Vagina (tissue), 2 donors: ENCODE data around the gene DNAH2. TPM values are rescaled to one million over a fixed set of nuclear protein-coding genes. Genes with fewer than 3 reads are reported as not detected.
"Not testable (repeated sequence)": the region's sequence is repeated elsewhere in the genome, so short reads cannot be mapped to it uniquely, and the experiment has no call there.

Experiments used
- DNase-seq, 2 donors: peaks; one replicate each; pipeline ENCODE4 v3.0.0-alpha.2; 2017; ENCODE audit errors: extremely low spot score in 2 of 2
- H3K27ac ChIP-seq: fragments of 200-600 bp; sonication (generic); one replicate; pipeline ENCODE4 v1.5.1; 2019
- H3K27me3 ChIP-seq: fragments of 200-600 bp; sonication (generic); one replicate; pipeline ENCODE4 v1.5.1; 2019
- H3K36me3 ChIP-seq, 2 donors: fragments of 200-600 bp; sonication (generic); one replicate each; pipeline ENCODE4 v1.5.1; 2017 to 2019
- H3K4me1 ChIP-seq: fragments of 200-600 bp; sonication (generic); one replicate; pipeline ENCODE4 v1.5.1; 2019
- H3K4me3 ChIP-seq, 2 donors: fragments of 200-600 bp; sonication (generic); 1 replicate in 1 of 2; 2 replicates in 1 of 2; pipeline ENCODE4 v1.5.1; 2016 to 2019
- H3K9me3 ChIP-seq: fragments of 200-600 bp; sonication (generic); one replicate; pipeline ENCODE4 v1.5.1; 2019
- POLR2A ChIP-seq, 2 donors: fragments of 450-650 bp; IDR thresholded peaks; one replicate each; pipeline ENCODE4 v1.6.1; 2017; ENCODE audit warnings: antibody characterized with exemption in 2 of 2, mild to moderate bottlenecking in 2 of 2, moderate library complexity in 2 of 2
- POLR2AphosphoS5 ChIP-seq, 2 donors: sonication (generic); formaldehyde crosslinking; IDR thresholded peaks; one replicate each; pipeline ENCODE4 v1.9.0; 2017; ENCODE audit warnings: antibody characterized with exemption in 2 of 2, mild to moderate bottlenecking in 2 of 2, low read depth in 1 of 2; ENCODE audit not compliant: insufficient read depth in 1 of 2
- intact Hi-C: fragments of 100-400 bp; cut with DNase I; formaldehyde crosslinking; loops from one replicate; pipeline ENCODE4 v1.15.1; 2023
- total RNA-seq: library from RNA; depleted of rRNA; stranded (reverse); fragments of >200 nt; gene quantifications from one replicate; pipeline ENCODE4 v1.2.3, GENCODE V29; 2016
- TF ChIP-seq, protein P1 (sequence below), 3 experiments: fragments of 450-650 bp in 2 of 3; fragments of 200-600 bp in 1 of 3; sonication (generic) in 1 of 3; IDR thresholded peaks; one replicate each; pipeline ENCODE4 v1.5.1; 2017 to 2019; ENCODE audit warnings: antibody characterized with exemption in 3 of 3, mild to moderate bottlenecking in 2 of 3, moderate library complexity in 2 of 3

The DNAH2 gene
- total RNA-seq, 1 donor from 2014 or later = 0.49 TPM

GRCh38 chr17:7859028-7859427 is 141.5 kb downstream of the DNAH2 start:
- Histone ChIP-seq H3K27ac (no peak overlapping the region), H3K4me1 (peaks cover 40% of the 10 kb centered on the region), H3K36me3 (no peaks in the 10 kb centered on the region), H3K27me3 (no peaks in the 10 kb centered on the region), H3K4me3 (peak overlapping the region in 1 of 2 donors; percentile 53), H3K9me3 (no peaks in the 10 kb centered on the region)
- TF ChIP-seq POLR2A (IDR thresholded peaks at IDR 0.05) (no peak), POLR2AphosphoS5 (IDR thresholded peaks at IDR 0.05; ENCODE audit: insufficient read depth in 1 of 2, low read depth in 1 of 2) (no peak)
- TF ChIP-seq, protein P1, sequence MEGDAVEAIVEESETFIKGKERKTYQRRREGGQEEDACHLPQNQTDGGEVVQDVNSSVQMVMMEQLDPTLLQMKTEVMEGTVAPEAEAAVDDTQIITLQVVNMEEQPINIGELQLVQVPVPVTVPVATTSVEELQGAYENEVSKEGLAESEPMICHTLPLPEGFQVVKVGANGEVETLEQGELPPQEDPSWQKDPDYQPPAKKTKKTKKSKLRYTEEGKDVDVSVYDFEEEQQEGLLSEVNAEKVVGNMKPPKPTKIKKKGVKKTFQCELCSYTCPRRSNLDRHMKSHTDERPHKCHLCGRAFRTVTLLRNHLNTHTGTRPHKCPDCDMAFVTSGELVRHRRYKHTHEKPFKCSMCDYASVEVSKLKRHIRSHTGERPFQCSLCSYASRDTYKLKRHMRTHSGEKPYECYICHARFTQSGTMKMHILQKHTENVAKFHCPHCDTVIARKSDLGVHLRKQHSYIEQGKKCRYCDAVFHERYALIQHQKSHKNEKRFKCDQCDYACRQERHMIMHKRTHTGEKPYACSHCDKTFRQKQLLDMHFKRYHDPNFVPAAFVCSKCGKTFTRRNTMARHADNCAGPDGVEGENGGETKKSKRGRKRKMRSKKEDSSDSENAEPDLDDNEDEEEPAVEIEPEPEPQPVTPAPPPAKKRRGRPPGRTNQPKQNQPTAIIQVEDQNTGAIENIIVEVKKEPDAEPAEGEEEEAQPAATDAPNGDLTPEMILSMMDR (IDR thresholded peaks at IDR 0.05) = no peak
- DNase-seq = peak; percentile 43 to 67
- intact Hi-C loops = loop anchor here (5.0 kb wide), 1 partner anchor 37 kb away; no protein-coding TSS in a partner anchor

GRCh38 chr17:7862692-7863437 is 145.3 kb downstream of the DNAH2 start:
- peak; percentile 14 to 82 for DNase-seq
- H3K9me3 ChIP-seq = no peaks in the 10 kb centered on the region
- no peak overlapping the region for H3K27ac ChIP-seq
- TF ChIP-seq POLR2A (IDR thresholded peaks at IDR 0.05) = no peak
- TF ChIP-seq, protein P1 (IDR thresholded peaks at IDR 0.05) = peak in 2 of 3 experiments; percentile 74 to 87
- TF ChIP-seq POLR2AphosphoS5 (IDR thresholded peaks at IDR 0.05; ENCODE audit: insufficient read depth in 1 of 2, low read depth in 1 of 2) = no peak
- no peak overlapping the region for H3K4me3 ChIP-seq
- H3K4me1 ChIP-seq = peaks cover 25% of the 10 kb centered on the region
- H3K27me3 ChIP-seq = no peaks in the 10 kb centered on the region
- intact Hi-C loops = loop anchor here (5.0 kb wide), 1 partner anchor 124 kb away; no protein-coding TSS in a partner anchor
- no peaks in the 10 kb centered on the region for H3K36me3 ChIP-seq

- intact Hi-C loops = loop anchor here (5.0 kb wide), 1 partner anchor 123 kb away; no protein-coding TSS in a partner anchor
Measured at GRCh38 chr17:7864384-7864783, 146.8 kb downstream of the DNAH2 start.

GRCh38 chr17:7864995-7865650 is 147.6 kb downstream of the DNAH2 start:
- intact Hi-C loops = loop anchor here (5.0 kb wide), 1 partner anchor 122 kb away; no protein-coding TSS in a partner anchor
- no peaks in the 10 kb centered on the region for H3K36me3 ChIP-seq
- H3K27me3 ChIP-seq = no peaks in the 10 kb centered on the region
- H3K27ac ChIP-seq = no peak overlapping the region
- no peak overlapping the region for H3K4me3 ChIP-seq
- peaks cover 17% of the 10 kb centered on the region for H3K4me1 ChIP-seq
- no peaks in the 10 kb centered on the region for H3K9me3 ChIP-seq
- TF ChIP-seq POLR2A (IDR thresholded peaks at IDR 0.05) (no peak), POLR2AphosphoS5 (IDR thresholded peaks at IDR 0.05; ENCODE audit: insufficient read depth in 1 of 2, low read depth in 1 of 2) (no peak)
- TF ChIP-seq, protein P1 (IDR thresholded peaks at IDR 0.05) = no peak
- peak; percentile 64 to 80 for DNase-seq

More at GRCh38 chr17:7864384-7864783, 146.8 kb downstream of the DNAH2 start:
- H3K36me3 ChIP-seq, H3K27me3 ChIP-seq, H3K4me3 ChIP-seq, H3K27ac ChIP-seq, H3K9me3 ChIP-seq: not testable (repeated sequence)
- DNase-seq = peak in 1 of 2 donors; percentile 12
- H3K4me1 ChIP-seq = peaks cover 18% of the 10 kb centered on the region

- no peaks in the 10 kb centered on the region for H3K36me3 ChIP-seq
- DNase-seq = peak; percentile 52 to 79
- H3K4me3 ChIP-seq = no peak overlapping the region
- TF ChIP-seq POLR2AphosphoS5 (IDR thresholded peaks at IDR 0.05; ENCODE audit: insufficient read depth in 1 of 2, low read depth in 1 of 2) = no peak
- TF ChIP-seq POLR2A (IDR thresholded peaks at IDR 0.05) = no peak
- TF ChIP-seq, protein P1 (IDR thresholded peaks at IDR 0.05) = no peak
- H3K4me1 ChIP-seq = peaks cover 16% of the 10 kb centered on the region
- no peaks in the 10 kb centered on the region for H3K9me3 ChIP-seq
- H3K27me3 ChIP-seq = no peaks in the 10 kb centered on the region
- H3K27ac ChIP-seq = no peak overlapping the region
- intact Hi-C loops = no loop called here
Measured at GRCh38 chr17:7867881-7868329, 150.4 kb downstream of the DNAH2 start.
